Nephron (organoid): ENCODE measurements around the gene PNPT1.

Experiments used
- H3K27ac Mint-ChIP-seq, 3 experiments: 2 replicates each; pipeline ENCODE4 v1.8.0; 2020; ENCODE audit warnings: mixed read lengths in 3 of 3, mild to moderate bottlenecking in 2 of 3, moderate library complexity in 1 of 3
- H3K27me3 Mint-ChIP-seq: 2 replicates; pipeline ENCODE4 v1.8.0; 2021; ENCODE audit warnings: low read depth, mild to moderate bottlenecking, moderate library complexity, mixed read lengths
- H3K36me3 Mint-ChIP-seq: 2 replicates; pipeline ENCODE4 v1.8.0; 2020; ENCODE audit warnings: low read depth, mixed read lengths
- H3K4me1 Mint-ChIP-seq: 2 replicates; pipeline ENCODE4 v1.8.0; 2020; ENCODE audit warnings: mixed read lengths
- H3K4me3 Mint-ChIP-seq, 3 experiments: 2 replicates each; pipeline ENCODE4 v1.8.0; 2020; ENCODE audit warnings: mild to moderate bottlenecking in 3 of 3, mixed read lengths in 3 of 3, moderate library complexity in 2 of 3
- H3K9me3 Mint-ChIP-seq: 2 replicates; pipeline ENCODE4 v1.8.0; 2020; ENCODE audit warnings: mixed read lengths
- TF ChIP-seq, protein P1 (sequence below), 3 experiments: fragments of 200-600 bp; sonication (generic); IDR thresholded peaks; one replicate each; pipeline ENCODE4 v1.5.0; 2021; ENCODE audit warnings: antibody characterized with exemption in 3 of 3; ENCODE audit not compliant: unreplicated experiment in 3 of 3

Gene PNPT1

DNA sequence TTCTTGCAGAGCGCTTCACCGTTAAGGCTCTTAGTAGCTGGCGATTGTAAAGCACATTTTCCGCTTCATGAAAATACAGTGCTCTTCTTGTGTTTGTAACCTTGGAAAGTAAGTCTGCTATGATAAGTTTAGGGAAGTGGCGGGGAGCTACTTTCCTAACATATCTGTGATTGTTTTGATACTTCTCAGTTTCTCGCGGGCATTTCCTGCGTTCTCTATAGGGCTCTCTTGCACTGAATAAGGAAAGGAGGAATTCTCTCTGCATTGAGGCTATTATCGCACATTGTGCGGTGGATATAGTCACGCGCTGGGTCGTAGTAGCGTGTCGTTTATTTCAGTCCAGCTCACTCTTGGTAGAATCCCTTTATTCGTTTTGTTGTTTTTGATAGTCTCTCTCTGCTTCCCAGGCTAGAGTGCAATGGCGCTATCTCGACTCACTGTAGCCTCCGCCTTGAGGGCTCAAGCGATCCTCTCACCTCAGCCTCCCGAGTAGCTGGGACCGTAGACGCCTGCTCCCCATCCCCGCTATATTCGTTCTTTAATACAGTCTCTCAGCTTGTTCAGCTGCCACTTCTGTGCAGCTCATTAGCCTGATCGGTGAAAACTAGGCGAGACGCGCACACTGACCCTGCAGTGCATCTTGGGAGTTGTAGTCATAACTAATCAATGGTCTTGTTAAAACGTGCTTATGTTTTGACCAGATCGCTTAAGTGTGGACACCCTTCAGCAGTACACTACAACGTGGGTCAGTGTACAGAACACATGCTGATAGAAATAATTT lies 75.2 kb downstream of the PNPT1 start:
- Mint-ChIP-seq H3K27ac (no peak overlapping the region), H3K27me3 (no peaks in the 10 kb centered on the region), H3K4me1 (peaks cover 27% of the 10 kb centered on the region), H3K9me3 (no peaks in the 10 kb centered on the region), H3K4me3 (no peak overlapping the region), H3K36me3 (peaks cover 15% of the 10 kb centered on the region)
- TF ChIP-seq, protein P1, sequence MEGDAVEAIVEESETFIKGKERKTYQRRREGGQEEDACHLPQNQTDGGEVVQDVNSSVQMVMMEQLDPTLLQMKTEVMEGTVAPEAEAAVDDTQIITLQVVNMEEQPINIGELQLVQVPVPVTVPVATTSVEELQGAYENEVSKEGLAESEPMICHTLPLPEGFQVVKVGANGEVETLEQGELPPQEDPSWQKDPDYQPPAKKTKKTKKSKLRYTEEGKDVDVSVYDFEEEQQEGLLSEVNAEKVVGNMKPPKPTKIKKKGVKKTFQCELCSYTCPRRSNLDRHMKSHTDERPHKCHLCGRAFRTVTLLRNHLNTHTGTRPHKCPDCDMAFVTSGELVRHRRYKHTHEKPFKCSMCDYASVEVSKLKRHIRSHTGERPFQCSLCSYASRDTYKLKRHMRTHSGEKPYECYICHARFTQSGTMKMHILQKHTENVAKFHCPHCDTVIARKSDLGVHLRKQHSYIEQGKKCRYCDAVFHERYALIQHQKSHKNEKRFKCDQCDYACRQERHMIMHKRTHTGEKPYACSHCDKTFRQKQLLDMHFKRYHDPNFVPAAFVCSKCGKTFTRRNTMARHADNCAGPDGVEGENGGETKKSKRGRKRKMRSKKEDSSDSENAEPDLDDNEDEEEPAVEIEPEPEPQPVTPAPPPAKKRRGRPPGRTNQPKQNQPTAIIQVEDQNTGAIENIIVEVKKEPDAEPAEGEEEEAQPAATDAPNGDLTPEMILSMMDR (IDR thresholded peaks at IDR 0.05; ENCODE audit: unreplicated experiment in 3 of 3): no peak

DNA sequence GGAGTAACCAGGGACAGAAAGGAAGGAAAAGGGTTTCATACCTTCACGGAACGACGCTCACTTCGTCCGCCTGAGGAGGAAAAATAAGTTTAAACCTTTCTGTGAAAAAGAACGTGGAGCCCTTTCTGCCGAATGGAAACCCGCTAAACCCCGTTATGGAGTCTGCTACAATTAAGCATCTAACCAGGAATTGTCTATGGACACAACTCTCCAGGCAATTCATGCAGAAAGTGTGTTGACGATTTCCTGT lies 75.7 kb downstream of the PNPT1 start:
- H3K27me3 Mint-ChIP-seq: no peaks in the 10 kb centered on the region
- H3K36me3 Mint-ChIP-seq: peaks cover 20% of the 10 kb centered on the region
- TF ChIP-seq, protein P1 (IDR thresholded peaks at IDR 0.05; ENCODE audit: unreplicated experiment in 3 of 3): no peak
- H3K27ac Mint-ChIP-seq: no peak overlapping the region
- no peaks in the 10 kb centered on the region for H3K9me3 Mint-ChIP-seq
- H3K4me1 Mint-ChIP-seq: peaks cover 23% of the 10 kb centered on the region
- H3K4me3 Mint-ChIP-seq: no peak overlapping the region

DNA sequence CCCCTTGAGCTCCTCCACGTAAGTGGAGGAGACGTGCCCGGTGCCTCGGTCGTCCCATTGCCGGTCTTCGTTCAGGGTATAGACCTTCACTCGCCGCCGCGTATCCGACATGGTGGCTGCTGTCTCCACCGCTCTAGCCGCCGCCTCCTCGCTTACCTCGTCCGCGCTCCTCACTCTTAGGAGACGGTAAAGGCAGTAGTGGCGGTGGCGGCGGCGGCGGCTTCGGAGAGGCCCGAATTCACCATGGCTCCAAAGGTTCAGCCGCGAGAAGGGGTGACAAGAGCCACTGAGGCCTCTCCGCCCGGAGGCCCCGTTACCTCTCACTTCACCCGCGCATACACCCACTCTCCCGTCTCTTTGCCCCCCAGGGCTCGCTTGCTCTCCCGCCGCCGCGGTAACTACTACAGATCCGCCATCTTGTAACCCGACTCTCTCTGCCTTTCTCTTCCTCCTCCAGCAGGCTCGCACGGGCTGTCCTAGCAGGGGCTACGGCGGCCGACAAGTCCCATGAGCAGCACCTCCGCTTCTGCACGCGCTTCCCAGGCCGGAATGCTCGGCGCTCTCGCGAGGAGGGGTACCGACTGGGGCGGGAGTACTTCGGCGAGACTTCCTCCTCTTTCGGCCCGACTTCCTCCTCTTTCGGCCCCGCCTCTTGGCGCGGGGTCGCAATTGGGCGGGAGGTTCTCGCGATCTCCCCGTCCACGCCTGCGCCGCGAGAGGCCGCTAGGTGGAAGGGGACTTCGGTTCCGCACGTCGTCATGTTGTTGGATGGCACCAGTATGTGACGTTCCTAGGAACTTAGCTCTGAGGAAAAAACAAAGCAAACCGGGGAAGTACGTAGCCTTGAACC lies 76.2 kb downstream of the PNPT1 start, which contains the start of gene PPP4R3B:
PPP4R3B (minus strand) TSS at position 448 of the 850 bp plus-strand sequence; CDS start at position 111, 337 bp downstream.
- no peak within 1 kb of the TSS for H3K4me3 Mint-ChIP-seq
- TF ChIP-seq, protein P1 (IDR thresholded peaks at IDR 0.05; ENCODE audit: unreplicated experiment in 3 of 3): peak; percentile 53 to 56 (median 55)
- H3K4me1 Mint-ChIP-seq: peaks cover 20% of the 10 kb centered on the region
- no peaks in the 10 kb centered on the region for H3K9me3 Mint-ChIP-seq
- peaks cover 24% of the 10 kb centered on the region for H3K36me3 Mint-ChIP-seq
- H3K27ac Mint-ChIP-seq: no peak within 1 kb of the TSS
- no peaks in the 10 kb centered on the region for H3K27me3 Mint-ChIP-seq

DNA sequence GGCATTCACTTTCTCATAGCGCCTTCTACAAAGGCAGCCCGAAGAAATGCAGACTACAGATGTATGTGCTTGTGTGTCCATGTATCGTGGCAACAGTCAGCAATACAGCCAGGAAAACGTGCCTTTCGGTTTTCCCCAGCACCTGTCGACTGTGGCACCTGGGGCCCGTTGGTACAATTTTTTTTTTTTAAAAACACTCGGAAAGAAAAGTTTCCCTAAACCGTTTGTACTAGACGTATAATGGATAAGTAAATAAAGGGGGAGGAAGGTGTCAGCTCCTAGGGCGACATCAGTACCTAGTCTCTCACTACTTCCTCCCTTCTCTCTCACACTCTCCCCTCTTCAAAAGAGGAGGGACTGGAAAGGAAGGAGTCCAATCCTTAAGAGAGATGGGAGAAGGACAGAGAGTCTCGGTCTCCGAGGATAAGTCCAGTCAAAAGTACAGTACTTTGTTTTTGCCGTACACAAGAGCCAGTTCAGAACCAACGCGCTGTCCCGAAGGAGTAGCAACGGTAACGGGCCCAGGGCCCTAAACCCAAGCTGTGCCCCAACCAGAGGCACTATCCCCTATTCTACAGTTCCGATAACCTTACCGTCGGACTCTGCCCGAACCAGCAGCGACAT lies 77.0 kb downstream of the PNPT1 start:
- H3K4me3 Mint-ChIP-seq: no peak overlapping the region
- peaks cover 18% of the 10 kb centered on the region for H3K4me1 Mint-ChIP-seq
- H3K27me3 Mint-ChIP-seq: no peaks in the 10 kb centered on the region
- TF ChIP-seq, protein P1 (IDR thresholded peaks at IDR 0.05; ENCODE audit: unreplicated experiment in 3 of 3): no peak
- peaks cover 31% of the 10 kb centered on the region for H3K36me3 Mint-ChIP-seq
- H3K27ac Mint-ChIP-seq: no peak overlapping the region
- no peaks in the 10 kb centered on the region for H3K9me3 Mint-ChIP-seq

DNA sequence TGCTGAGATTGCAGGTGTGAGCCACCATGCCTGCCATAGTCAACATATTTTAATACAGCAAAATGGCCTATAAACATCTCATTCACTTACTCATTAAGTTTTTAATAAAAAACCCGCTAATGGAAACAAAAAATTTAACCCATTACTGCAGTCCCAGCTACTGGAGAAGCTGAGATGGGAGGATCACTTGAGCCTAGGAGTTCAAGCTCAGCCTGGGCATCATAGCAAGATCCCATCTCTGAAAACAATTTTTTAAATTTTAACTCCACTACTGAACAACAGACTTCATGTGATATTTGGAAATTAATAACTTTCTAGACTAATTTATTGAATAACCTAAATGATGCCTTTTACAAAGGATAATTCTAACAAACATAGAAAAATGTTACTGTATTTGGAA lies 81.6 kb downstream of the PNPT1 start:
- peaks cover 44% of the 10 kb centered on the region for H3K36me3 Mint-ChIP-seq
- H3K27me3 Mint-ChIP-seq: no peaks in the 10 kb centered on the region
- no peak overlapping the region for H3K27ac Mint-ChIP-seq
- no peaks in the 10 kb centered on the region for H3K9me3 Mint-ChIP-seq
- peaks cover 14% of the 10 kb centered on the region for H3K4me1 Mint-ChIP-seq
- TF ChIP-seq, protein P1 (IDR thresholded peaks at IDR 0.05; ENCODE audit: unreplicated experiment in 3 of 3): no peak
- no peak overlapping the region for H3K4me3 Mint-ChIP-seq
